ENCODE measurements around the gene NFX1.

DNA sequence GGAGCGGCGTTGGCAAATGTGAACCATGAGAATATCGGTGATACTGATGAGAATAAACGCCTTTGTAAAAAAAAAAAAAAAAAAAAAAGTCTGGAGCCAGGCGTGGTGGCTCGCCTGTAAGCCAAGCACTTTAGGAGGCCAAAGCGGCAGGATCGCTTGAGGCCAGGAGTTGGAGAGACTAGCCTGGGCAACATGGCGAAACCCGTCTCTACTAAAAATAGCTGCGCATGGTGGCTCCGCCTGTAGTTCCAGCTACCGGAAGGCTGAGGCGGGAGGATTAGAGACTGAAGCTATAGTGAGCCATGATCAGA lies 425 bp upstream of the NFX1 start:
- TF ChIP-seq, protein P1, sequence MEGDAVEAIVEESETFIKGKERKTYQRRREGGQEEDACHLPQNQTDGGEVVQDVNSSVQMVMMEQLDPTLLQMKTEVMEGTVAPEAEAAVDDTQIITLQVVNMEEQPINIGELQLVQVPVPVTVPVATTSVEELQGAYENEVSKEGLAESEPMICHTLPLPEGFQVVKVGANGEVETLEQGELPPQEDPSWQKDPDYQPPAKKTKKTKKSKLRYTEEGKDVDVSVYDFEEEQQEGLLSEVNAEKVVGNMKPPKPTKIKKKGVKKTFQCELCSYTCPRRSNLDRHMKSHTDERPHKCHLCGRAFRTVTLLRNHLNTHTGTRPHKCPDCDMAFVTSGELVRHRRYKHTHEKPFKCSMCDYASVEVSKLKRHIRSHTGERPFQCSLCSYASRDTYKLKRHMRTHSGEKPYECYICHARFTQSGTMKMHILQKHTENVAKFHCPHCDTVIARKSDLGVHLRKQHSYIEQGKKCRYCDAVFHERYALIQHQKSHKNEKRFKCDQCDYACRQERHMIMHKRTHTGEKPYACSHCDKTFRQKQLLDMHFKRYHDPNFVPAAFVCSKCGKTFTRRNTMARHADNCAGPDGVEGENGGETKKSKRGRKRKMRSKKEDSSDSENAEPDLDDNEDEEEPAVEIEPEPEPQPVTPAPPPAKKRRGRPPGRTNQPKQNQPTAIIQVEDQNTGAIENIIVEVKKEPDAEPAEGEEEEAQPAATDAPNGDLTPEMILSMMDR (conservative IDR thresholded peaks at IDR 0.05; ENCODE audit: low read depth, low read length) = no peak
- no peak for TF ChIP-seq EZH2phosphoT487 (IDR thresholded peaks at IDR 0.05; ENCODE audit: borderline replicate concordance, low read length)
